Forelimb muscle (tissue), 1 donor: ENCODE data around the gene SLC33A1. TPM values are rescaled to one million over a fixed set of nuclear protein-coding genes. Genes with fewer than 3 reads are reported as not detected.
"Not testable (repeated sequence)": the region's sequence is repeated elsewhere in the genome, so short reads cannot be mapped to it uniquely, and the experiment has no call there.

ENCODE experiments used
- DNase-seq: peaks from one replicate; pipeline ENCODE4 v3.0.0-alpha.2; 2013; ENCODE audit warnings: low read depth
- polyA plus RNA-seq: library from polyadenylated mRNA; unstranded; fragments of 120-200 nt; gene quantifications from one replicate; pipeline ENCODE4 v1.2.1, GENCODE V29; 2013; ENCODE audit not compliant: insufficient read length

SLC33A1 gene
- polyA plus RNA-seq, 1 donor = 12.9 TPM

GRCh38 chr3:155862290-155862982, 8.2 kb upstream of the SLC33A1 start:
- DNase-seq = not testable (repeated sequence)

- DNase-seq = no peak
Observed at GRCh38 chr3:155861476-155862183, 7.4 kb upstream of the SLC33A1 start.

GRCh38 chr3:155860424-155860823, 6.2 kb upstream of the SLC33A1 start:
- not testable (repeated sequence) for DNase-seq

- DNase-seq = no peak
Observed at GRCh38 chr3:155859859-155860258, 5.6 kb upstream of the SLC33A1 start.

DNA sequence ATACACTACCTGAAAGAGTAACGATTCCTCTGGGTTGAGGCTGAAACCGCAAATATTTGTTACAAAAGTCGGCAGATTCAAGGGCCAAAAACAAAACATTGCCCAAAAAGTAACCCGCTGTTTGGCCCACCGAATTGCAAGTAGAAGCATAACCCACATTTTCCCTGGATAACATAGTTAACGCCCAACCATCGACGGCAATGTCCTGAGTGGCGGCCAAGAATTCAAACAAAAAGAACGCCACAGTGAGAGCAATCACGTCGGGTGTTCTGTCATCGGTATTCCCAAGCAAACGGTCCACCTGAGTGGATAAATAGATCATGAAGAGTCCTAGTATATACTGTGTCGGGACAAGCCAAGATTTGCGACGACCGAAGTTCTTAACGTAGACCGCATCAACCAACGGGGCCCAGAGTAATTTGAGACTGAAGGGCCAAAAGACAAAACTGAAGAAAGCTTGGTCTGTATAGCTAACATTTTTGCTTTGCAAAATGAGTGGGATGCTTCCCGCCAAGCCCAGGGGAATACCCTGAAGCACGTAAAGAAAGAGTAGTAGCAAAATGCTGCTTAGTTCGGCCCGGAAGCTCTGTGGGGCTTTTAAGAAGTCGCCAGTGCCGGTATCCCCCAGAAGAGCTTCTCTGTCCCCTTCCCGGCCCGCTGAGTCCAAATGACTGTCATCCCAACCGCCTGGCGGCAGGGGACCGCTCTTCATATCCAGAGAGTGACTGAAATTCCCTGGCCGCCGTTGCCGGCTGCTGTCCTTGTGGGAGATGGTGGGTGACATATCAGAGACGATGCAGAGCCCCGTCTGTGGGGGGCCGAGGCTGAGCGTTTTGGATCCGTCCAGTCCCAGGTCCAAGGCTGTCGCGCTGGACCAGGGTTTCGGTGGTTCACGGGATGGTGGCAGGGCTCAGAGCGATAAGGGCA, 750 bp downstream of the SLC33A1 start:
- no peak for DNase-seq

- no peak for DNase-seq
Observed at GRCh38 chr3:155852341-155852740, 1.9 kb downstream of the SLC33A1 start.

- DNase-seq = not testable (repeated sequence)
Observed at GRCh38 chr3:155849404-155849803, 4.8 kb downstream of the SLC33A1 start.

DNA sequence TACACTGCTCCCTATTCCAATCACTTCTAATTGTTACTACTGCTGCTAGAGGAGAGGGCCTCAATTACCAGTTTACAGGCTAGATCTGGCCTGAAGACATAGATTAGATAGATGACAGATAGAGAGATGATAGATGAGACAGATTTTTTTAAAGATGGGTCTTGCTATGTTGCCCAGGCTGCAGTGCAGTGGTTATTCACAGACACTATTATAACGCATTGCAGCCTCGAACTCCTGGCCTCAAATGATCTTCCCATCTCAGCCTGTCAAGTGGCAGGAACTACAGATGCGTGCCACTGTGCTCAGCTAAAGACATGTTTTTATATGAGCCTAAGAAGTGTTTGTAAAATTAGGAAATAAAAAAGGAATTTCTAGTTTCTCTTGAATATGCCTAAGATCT, 6.2 kb downstream of the SLC33A1 start:
- DNase-seq = no peak

DNA sequence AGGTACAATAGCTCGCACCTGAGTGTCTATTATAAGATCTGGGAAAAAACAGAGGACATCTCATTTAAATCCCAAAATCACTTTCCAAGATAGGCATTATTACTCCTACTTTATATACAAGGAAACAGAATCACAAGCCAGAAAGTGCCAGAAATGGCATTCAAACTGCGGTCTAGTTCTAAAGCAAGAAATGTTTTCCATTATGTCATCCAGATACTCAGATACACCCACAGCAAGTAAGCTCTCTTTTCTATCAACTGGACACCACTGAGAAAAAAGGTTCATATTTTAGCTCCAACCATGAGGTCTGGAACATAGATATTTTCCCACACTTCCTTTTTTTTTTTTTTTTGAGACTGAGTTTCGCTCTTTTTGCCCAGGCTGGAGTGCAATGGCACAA, 8.1 kb downstream of the SLC33A1 start:
- no peak for DNase-seq

DNA sequence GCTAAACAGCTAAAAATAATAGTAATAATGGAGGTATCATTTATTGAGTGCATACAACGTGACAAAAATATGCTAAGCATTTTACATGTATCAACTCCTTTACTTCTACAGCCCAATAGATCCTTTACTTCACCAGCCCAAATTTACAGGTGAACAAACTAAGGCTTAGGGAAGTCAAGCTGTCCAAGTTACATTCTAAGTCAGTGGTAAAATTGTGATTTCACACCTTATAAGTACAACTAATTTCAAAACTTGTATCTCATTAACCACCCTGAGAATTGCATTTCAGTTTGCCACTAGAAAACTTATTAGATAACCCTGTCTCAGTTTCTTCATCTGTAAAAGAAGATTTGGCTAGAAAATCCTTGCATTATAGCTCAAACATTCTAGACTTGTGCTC, 10.7 kb downstream of the SLC33A1 start:
- DNase-seq = no peak

DNA sequence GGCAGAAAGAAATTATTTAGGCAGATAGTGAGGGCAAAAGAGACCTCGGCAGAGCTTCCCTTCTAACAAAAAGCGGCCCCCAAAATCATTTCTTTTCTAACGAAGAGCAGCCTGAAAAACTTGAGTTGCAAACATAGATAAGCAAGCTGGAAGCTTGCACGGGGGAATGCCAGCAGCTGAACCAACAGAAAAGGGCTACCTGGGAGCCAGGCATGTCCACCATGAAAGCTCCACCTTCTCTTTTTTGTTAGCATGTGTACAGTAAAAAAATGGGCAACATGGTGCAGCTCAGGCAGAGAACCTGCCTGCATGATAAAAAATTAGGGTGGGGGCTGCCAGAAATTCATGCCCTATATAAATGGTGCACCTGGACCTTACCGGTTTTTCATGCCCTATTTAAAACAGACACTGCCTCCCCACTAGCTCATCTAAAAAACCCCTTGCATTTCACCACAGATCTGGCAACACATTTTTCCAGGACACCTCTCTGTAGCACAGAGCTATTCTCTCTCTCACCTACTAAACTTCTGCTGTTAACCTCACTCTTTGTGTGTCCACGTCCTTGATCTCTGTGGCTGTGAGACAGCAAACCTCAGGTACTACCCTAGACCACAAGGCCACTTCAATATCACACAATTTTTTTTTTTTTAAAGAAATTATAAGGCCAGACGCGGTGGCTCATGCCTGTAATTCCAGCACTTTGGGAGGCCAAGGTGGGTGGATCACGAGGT, 18.7 kb downstream of the SLC33A1 start:
- DNase-seq = no peak

DNA sequence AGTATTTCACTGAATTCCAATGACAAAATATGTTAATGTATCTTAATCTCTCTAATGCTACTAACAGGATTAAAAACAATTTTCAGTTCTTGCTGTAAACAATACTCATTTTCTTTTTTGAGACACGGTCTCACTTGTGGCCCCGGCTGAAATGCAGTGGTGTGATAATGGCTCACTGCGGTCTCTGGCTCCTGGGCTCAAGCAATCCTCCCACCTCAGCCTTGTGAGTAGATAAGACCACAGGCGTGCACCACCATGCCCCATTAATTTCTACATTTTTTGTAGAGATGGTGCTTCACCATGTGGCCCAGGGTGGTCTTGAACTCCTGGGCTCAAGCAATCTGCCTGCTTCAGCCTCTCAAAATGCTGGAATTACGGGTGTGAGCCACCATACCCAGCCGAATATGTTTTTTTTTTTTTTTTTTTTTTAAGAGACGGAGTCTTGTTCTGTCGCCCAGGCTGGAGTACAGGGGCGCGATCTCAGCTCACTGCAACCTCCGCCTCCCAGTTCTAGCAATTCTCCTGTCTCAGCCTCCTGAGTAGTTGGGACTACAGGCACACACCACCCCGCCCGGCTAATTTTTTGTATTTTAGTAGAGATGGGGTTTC, 25.6 kb downstream of the SLC33A1 start:
- not testable (repeated sequence) for DNase-seq

- no peak for DNase-seq
Observed at GRCh38 chr3:155815030-155815545, 39.1 kb downstream of the SLC33A1 start.

- not testable (repeated sequence) for DNase-seq
Observed at GRCh38 chr3:155813224-155813623, 41.0 kb downstream of the SLC33A1 start.

- DNase-seq = no peak
Observed at GRCh38 chr3:155809181-155809580, 45.0 kb downstream of the SLC33A1 start.

GRCh38 chr3:155807823-155808222, 46.4 kb downstream of the SLC33A1 start:
- DNase-seq = no peak

DNA sequence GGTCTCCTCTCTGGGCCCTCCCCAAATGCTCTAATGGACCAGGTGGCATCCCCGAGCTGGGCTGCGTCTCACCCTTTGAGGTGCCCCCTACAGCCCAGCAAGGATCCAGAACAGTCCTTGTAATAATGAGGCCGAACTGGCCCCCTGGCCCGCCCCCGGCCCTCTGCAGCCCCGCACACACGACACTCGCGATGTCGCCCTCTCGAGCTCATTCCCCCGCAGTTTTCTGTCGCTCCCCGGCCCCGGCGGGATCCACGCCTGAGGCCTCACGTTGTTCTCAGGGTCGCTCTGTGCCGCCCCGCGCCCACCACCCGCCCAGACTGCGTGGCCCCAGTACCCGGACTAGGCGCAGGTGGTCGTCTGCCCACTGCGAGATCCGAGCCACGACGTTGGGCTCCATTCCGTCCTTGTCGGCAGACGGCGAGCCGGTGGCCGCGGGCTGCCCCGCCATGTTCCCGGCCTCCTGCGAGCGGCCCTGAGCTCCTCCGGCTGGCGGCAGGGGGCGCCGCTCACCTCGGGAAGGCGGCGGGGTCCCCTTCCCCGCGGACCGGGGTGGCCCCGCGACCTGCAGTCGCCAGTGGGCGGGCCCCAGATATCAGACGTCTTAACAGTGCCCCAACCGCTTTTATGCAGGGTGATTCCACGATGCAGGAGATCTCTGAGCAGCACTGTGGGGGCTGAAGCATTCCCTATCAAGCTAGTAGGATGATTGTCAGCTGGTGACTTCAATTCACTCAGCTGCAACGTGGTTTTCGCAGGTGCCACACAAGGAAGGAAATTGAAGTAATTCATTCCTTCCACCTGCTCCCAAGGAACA, 48.2 kb downstream of the SLC33A1 start, which contains the start of gene C3orf33:
C3orf33 (minus strand) TSS at position 477 of the 817 bp plus-strand sequence; CDS start at position 451, 26 bp downstream.
- DNase-seq = peak; percentile 13

- no peak for DNase-seq
Observed at GRCh38 chr3:155805204-155805801, 48.9 kb downstream of the SLC33A1 start.

GRCh38 chr3:155804323-155804722, 49.9 kb downstream of the SLC33A1 start:
- DNase-seq = no peak
